ENCODE results near the gene CNGA1. TPM values are rescaled to one million over a fixed set of nuclear protein-coding genes. Genes with fewer than 3 reads are reported as not detected.

The CNGA1 gene
- total and polyA plus RNA-seq, 2 donors (not counting 3 experiments of a cell fraction or from before 2014, with no cell fraction given) = not detected

GRCh38 chr4:48046059-48046458 is 29.6 kb upstream of the CNGA1 start:
- DNase-seq (ENCODE audit: low read depth, low spot score) (no peak), FAIRE-seq (no peak)
- H3K4me3 ChIP-seq (replicated peaks in 1 of 3; ENCODE audit: insufficient read depth in 1 of 3, low read depth in 1 of 3, low read length in 3 of 3) = no peak overlapping the region
- H3K27ac ChIP-seq (ENCODE audit: insufficient read depth, low read depth, low read length) = no peak overlapping the region
- H3K27me3 ChIP-seq (ENCODE audit: control insufficient read depth in 2 of 2, insufficient read depth in 2 of 2, low read length in 2 of 2) = peaks cover 3 to 13% of the 10 kb centered on the region in 2 experiments
- H3K9me3 ChIP-seq (replicated peaks; ENCODE audit: control insufficient read depth, insufficient read depth, low read length) = no peaks in the 10 kb centered on the region
- intact Hi-C loops (cut with micrococcal nuclease) (no loop called here), dilution Hi-C loops (cut with MboI; ENCODE audit: extremely low pct_ligation_motif_present, low sequenced_read_pairs) (no loop called here)
- no peak overlapping the region for H2AFZ ChIP-seq (ENCODE audit: low read depth, low read length)
- H4K20me1 ChIP-seq (replicated peaks; ENCODE audit: control insufficient read depth, extremely low read depth, insufficient read depth, low read length) = no peaks in the 10 kb centered on the region
- ChIA-PET CTCF (interaction anchor here (0.9 to 4.7 kb wide), 2 partner anchors 12 to 41 kb away, joined by 3 to 29 read pairs; no protein-coding TSS in a partner anchor), POLR2A (no interaction called here)
- H3K4me2 ChIP-seq (ENCODE audit: insufficient read depth, low read length) = no peak overlapping the region
- BruUV-seq (replicated peaks) = no TSS peak
- H3K79me2 ChIP-seq (ENCODE audit: control insufficient read depth, insufficient read depth, low read length) = no peaks in the 10 kb centered on the region
- H3K4me1 ChIP-seq (ENCODE audit: control insufficient read depth, extremely low read depth, insufficient read depth, low read length) = no peaks in the 10 kb centered on the region
- no peaks in the 10 kb centered on the region for H3K36me3 ChIP-seq (ENCODE audit: control insufficient read depth in 2 of 2, extremely low read depth in 1 of 2, insufficient read depth in 2 of 2, low read length in 2 of 2)
- H3K9ac ChIP-seq (replicated peaks; ENCODE audit: extremely low read depth, insufficient read depth, low read length) = no peak overlapping the region
- no peak for TF ChIP-seq CTCF (IDR thresholded peaks at IDR 0.05; ENCODE audit: extremely low read depth in 1 of 2, insufficient read depth in 1 of 2, low read depth in 1 of 2, low read length in 2 of 2)
- no peak for TF ChIP-seq GATA2 (IDR thresholded peaks at IDR 0.05; ENCODE audit: insufficient read depth, insufficient read length, low read depth, low read length)
- TF ChIP-seq POLR2AphosphoS5 (IDR thresholded peaks at IDR 0.05; ENCODE audit: insufficient read depth, low read depth, low read length) = no peak
- no peak for TF ChIP-seq EZH2 (IDR thresholded peaks at IDR 0.05; ENCODE audit: borderline replicate concordance, low read depth, low read length, severe bottlenecking)
- no peak for TF ChIP-seq FOS (IDR thresholded peaks at IDR 0.05; ENCODE audit: borderline replicate concordance, insufficient read depth, low read length)
- TF ChIP-seq MYC (IDR thresholded peaks at IDR 0.05; ENCODE audit: low read depth, low read length) = no peak
- H3K9me1 ChIP-seq (replicated peaks; ENCODE audit: control insufficient read depth, extremely low read depth, insufficient read depth, low read length) = no peaks in the 10 kb centered on the region
